A673 (cell line): ENCODE data around the gene CCDC201. TPM values are rescaled to one million over a fixed set of nuclear protein-coding genes. Genes with fewer than 3 reads are reported as not detected.

Source experiments
- BruUV-seq: library from RNA; stranded (reverse); fragments of 400-500 nt; replicated peaks from 2 replicates; lab custom pipeline; 2021; lab: Mats Ljungman, UMichigan
- CTCF ChIA-PET: fragments of 300-600 bp; sonication (Branson Sonifier 250); formaldehyde crosslinking; loops from one replicate; lab custom pipeline; 2022; ENCODE audit warnings: antibody characterized with exemption; lab: Charles Lee
- POLR2A ChIA-PET: fragments of 300-600 bp; sonication (Branson Sonifier 250); formaldehyde crosslinking; loops from one replicate; lab custom pipeline; 2022; ENCODE audit warnings: antibody characterized with exemption; ENCODE audit not compliant: low non-redundant PET; lab: Charles Lee
- DNase-seq: peaks from one replicate; pipeline ENCODE4 v3.0.0-alpha.2; 2015; ENCODE audit warnings: low spot score
- H3K27ac ChIP-seq: fragments of 200-600 bp; sonication (generic); 2 replicates; pipeline ENCODE4 v1.5.1; 2016; ENCODE audit warnings: mixed run types, low read depth, mild to moderate bottlenecking, mixed read lengths, antibody characterized with exemption, low read length; ENCODE audit not compliant: poor library complexity, severe bottlenecking
- H3K27me3 ChIP-seq: fragments of 200-600 bp; sonication (generic); replicated peaks from 2 replicates; pipeline ENCODE4 v1.6.1; 2017; ENCODE audit warnings: mixed run types, low read depth, mild to moderate bottlenecking, mixed read lengths, antibody characterized with exemption, low read length; ENCODE audit not compliant: insufficient read depth, poor library complexity
- H3K36me3 ChIP-seq: fragments of 200-600 bp; sonication (generic); 2 replicates; pipeline ENCODE4 v1.6.1; 2016; ENCODE audit warnings: mixed run types, mild to moderate bottlenecking, mixed read lengths, antibody characterized with exemption, low read length; ENCODE audit not compliant: insufficient read depth, poor library complexity, severe bottlenecking
- H3K4me1 ChIP-seq: fragments of 200-600 bp; sonication (generic); 2 replicates; pipeline ENCODE4 v1.6.1; 2017; ENCODE audit warnings: mixed run types, mild to moderate bottlenecking, mixed read lengths, antibody characterized with exemption, low read length; ENCODE audit not compliant: insufficient read depth, poor library complexity, severe bottlenecking
- H3K4me3 ChIP-seq: fragments of 200-600 bp; sonication (generic); 2 replicates; pipeline ENCODE4 v1.5.1; 2016; ENCODE audit warnings: low read depth, mixed run types, mild to moderate bottlenecking, mixed read lengths, low read length; ENCODE audit not compliant: poor library complexity, severe bottlenecking
- H3K9me3 ChIP-seq: fragments of 200-600 bp; sonication (generic); 2 replicates; pipeline ENCODE4 v1.6.1; 2016; ENCODE audit warnings: mixed run types, low read depth, mild to moderate bottlenecking, mixed read lengths, antibody characterized with exemption, low read length; ENCODE audit not compliant: poor library complexity, severe bottlenecking
- EZH2 ChIP-seq: fragments of 200-600 bp; sonication (generic); IDR thresholded peaks from 2 replicates; pipeline ENCODE4 v1.6.1; 2017; ENCODE audit warnings: borderline replicate concordance, low read depth, mild to moderate bottlenecking, mixed read lengths, antibody characterized with exemption, low read length; ENCODE audit not compliant: poor library complexity, severe bottlenecking
- intact Hi-C: fragments of 100-400 bp; cut with micrococcal nuclease; formaldehyde crosslinking; loops from one replicate; pipeline ENCODE4 v1.10.0; 2022; ENCODE audit not compliant: unreplicated experiment
- total RNA-seq: library from RNA; stranded (reverse); gene quantifications from 2 replicates; pipeline ENCODE4 v1.2.3, GENCODE V29; 2021
- TF ChIP-seq, protein P1 (sequence below): fragments of 300-800, 200-600 bp; sonication (generic); conservative IDR thresholded peaks from 2 replicates; pipeline ENCODE4 v1.5.1; 2017; ENCODE audit warnings: low read depth, mild to moderate bottlenecking, antibody characterized with exemption, low read length, moderate library complexity, mixed read lengths

The CCDC201 gene
- total RNA-seq, 1 experiment from 2014 or later = not detected

DNA sequence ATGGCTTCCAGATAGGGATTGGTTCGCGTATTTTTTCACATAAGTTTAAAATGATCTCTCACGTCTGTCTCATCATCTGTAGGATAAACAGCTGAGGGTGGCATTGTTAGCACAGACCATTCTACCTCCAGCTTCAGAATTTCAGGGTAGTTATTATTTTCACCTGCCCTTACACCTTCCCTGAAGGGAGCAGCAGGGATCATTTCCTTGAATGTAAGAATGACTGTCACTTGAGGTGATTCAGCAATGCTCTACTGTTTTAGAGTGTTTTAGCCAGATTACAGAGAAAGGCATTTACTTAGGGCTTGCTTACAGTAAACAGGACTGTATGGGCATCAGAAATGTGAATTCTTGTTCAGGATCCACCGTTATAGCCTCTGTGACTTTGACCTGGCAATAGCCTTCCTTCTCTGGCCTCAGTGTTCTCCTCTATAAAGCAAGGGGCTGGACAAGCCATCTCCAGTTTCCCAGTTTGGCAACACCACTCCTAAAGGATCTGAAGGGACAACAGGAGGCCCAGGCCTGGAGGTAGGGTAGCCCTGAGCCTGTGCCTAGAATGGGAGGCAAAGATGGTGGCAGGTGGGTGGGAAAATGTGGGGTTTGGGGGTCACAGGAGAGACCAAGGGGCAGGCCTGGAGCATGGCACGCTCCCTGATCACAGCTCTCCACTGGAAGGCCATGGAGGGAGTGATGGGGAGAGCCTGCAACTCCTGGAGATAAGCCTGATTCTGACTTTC is 14.2 kb upstream of the CCDC201 start:
- Histone ChIP-seq H3K9me3 (no peaks in the 10 kb centered on the region), H3K4me1 (no peaks in the 10 kb centered on the region), H3K27me3 (peaks cover 72% of the 10 kb centered on the region), H3K27ac (no peak overlapping the region), H3K36me3 (no peaks in the 10 kb centered on the region), H3K4me3 (no peak overlapping the region)
- ChIA-PET CTCF (no interaction called here), POLR2A (no interaction called here)
- TF ChIP-seq, protein P1, sequence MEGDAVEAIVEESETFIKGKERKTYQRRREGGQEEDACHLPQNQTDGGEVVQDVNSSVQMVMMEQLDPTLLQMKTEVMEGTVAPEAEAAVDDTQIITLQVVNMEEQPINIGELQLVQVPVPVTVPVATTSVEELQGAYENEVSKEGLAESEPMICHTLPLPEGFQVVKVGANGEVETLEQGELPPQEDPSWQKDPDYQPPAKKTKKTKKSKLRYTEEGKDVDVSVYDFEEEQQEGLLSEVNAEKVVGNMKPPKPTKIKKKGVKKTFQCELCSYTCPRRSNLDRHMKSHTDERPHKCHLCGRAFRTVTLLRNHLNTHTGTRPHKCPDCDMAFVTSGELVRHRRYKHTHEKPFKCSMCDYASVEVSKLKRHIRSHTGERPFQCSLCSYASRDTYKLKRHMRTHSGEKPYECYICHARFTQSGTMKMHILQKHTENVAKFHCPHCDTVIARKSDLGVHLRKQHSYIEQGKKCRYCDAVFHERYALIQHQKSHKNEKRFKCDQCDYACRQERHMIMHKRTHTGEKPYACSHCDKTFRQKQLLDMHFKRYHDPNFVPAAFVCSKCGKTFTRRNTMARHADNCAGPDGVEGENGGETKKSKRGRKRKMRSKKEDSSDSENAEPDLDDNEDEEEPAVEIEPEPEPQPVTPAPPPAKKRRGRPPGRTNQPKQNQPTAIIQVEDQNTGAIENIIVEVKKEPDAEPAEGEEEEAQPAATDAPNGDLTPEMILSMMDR = no peak
- no peak for TF ChIP-seq EZH2
- no TSS peak for BruUV-seq
- no peak for DNase-seq
- intact Hi-C loops = no loop called here

DNA sequence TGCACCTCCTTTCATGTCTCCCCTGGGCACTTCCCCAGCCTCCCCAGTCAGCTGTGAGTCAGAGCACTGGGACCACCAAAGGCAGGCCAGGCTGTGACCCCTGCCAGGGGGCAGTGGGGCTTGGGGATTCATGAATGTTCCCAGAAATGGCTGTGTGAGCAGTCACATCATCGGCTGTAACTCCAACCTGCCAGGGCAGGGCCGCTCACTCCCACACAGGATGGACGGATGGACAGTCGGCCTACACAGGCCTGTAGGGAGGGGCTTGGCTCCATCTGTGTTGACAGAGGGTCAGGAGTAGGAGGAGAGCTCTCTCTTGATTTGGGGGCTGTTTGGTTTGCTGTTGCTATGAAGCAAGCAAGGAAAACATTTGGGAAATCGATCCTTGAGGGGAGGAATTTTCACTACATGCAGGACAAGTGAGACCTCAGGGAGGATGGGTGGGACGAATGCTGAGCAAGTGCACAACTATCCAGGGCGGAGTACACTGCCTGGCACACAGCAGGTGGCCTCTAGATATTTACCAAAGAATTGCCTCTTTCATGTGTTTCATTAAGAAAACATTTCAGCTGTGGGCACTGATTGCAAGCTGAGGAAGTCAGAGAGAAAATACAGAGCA is 12.5 kb upstream of the CCDC201 start:
- TF ChIP-seq EZH2 = no peak
- TF ChIP-seq, protein P1 = no peak
- intact Hi-C loops = no loop called here
- no TSS peak for BruUV-seq
- H3K4me1 ChIP-seq = no peaks in the 10 kb centered on the region
- no peaks in the 10 kb centered on the region for H3K36me3 ChIP-seq
- CTCF ChIA-PET = no interaction called here
- no peaks in the 10 kb centered on the region for H3K9me3 ChIP-seq
- peaks cover 69% of the 10 kb centered on the region for H3K27me3 ChIP-seq
- no peak overlapping the region for H3K4me3 ChIP-seq
- POLR2A ChIA-PET = no interaction called here
- H3K27ac ChIP-seq = no peak overlapping the region
- DNase-seq = no peak

DNA sequence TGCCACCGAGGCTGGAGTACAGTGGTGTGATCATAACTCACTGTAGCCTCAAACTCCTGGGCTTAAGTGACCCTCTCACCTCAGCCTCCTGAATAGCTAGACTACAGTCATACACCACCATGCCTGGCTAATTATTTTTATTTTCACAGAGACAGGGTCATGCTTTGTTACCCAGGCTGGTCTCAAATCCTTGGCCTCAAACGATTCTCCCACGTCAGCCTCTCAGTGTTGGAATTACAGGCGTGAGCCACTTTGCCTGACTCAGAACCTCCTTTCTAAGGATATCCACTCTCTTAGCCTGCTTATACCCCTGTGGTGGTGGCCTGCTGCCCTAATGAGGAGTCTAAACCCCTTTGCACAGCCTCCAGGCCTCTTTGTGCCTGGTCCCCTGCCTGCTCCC is 11.3 kb upstream of the CCDC201 start:
- Histone ChIP-seq H3K27me3 (peaks cover 58% of the 10 kb centered on the region), H3K4me1 (no peaks in the 10 kb centered on the region), H3K27ac (no peak overlapping the region), H3K4me3 (no peak overlapping the region), H3K9me3 (no peaks in the 10 kb centered on the region), H3K36me3 (no peaks in the 10 kb centered on the region)
- BruUV-seq = no TSS peak
- ChIA-PET CTCF (no interaction called here), POLR2A (no interaction called here)
- no peak for DNase-seq
- TF ChIP-seq, protein P1 = no peak
- no peak for TF ChIP-seq EZH2
- intact Hi-C loops = no loop called here
